IMR-90 (cell line): ENCODE results near the gene CA11. TPM values are rescaled to one million over a fixed set of nuclear protein-coding genes. Genes with fewer than 3 reads are reported as not detected.

ENCODE experiments used
- ATAC-seq: fragments of 200-7000 bp; cut with Tn5 transposase; 2 replicates; pipeline ENCODE4 v1.9.1; 2020; ENCODE audit warnings: low read depth, mild to moderate bottlenecking, moderate library complexity
- BruUV-seq: library from RNA; stranded (reverse); fragments of 400-500 nt; replicated peaks from 2 replicates; lab custom pipeline; 2021; lab: Mats Ljungman, UMichigan
- CTCF ChIA-PET: fragments of 300-600 bp; formaldehyde crosslinking; extraction: SDS; loops from one replicate; lab custom pipeline; 2021; ENCODE audit warnings: antibody characterized with exemption; lab: Yijun Ruan, JAX
- POLR2A ChIA-PET: fragments of 300-600 bp; sonication (Branson Sonifier 250); formaldehyde crosslinking; loops from one replicate; lab custom pipeline; 2022; ENCODE audit warnings: antibody characterized with exemption; ENCODE audit not compliant: unreplicated experiment; lab: Charles Lee
- DNase-seq: peaks from one replicate; pipeline ENCODE4 v3.0.0; 2013
- H2AFZ ChIP-seq: replicated peaks from 2 replicates; pipeline ENCODE3; 2013; ENCODE audit warnings: low read length, mild to moderate bottlenecking; ENCODE audit not compliant: poor library complexity
- H2AK5ac ChIP-seq: 2 replicates; pipeline ENCODE4 v1.6.1; 2013; ENCODE audit warnings: low read depth, low read length, inconsistent platforms
- H2AK9ac ChIP-seq: replicated peaks from 2 replicates; pipeline ENCODE3; 2013; ENCODE audit warnings: mild to moderate bottlenecking, low read depth, low read length, moderate library complexity; ENCODE audit not compliant: poor library complexity
- H2BK120ac ChIP-seq: 2 replicates; pipeline ENCODE4 v1.6.1; 2013; ENCODE audit warnings: low read depth, low read length, inconsistent platforms
- H2BK15ac ChIP-seq: 3 replicates; pipeline ENCODE4 v1.6.1; 2013; ENCODE audit warnings: low read depth, low read length, inconsistent platforms
- H2BK20ac ChIP-seq: 2 replicates; pipeline ENCODE4 v1.6.1; 2013; ENCODE audit warnings: low read depth, mild to moderate bottlenecking, inconsistent platforms, low read length, moderate library complexity
- H2BK5ac ChIP-seq: 2 replicates; pipeline ENCODE4 v1.6.1; 2013; ENCODE audit warnings: mild to moderate bottlenecking, low read depth, low read length, inconsistent platforms; ENCODE audit not compliant: poor library complexity, severe bottlenecking
- H3K14ac ChIP-seq: replicated peaks from 2 replicates; pipeline ENCODE4 v1.6.1; 2013; ENCODE audit warnings: low read depth, low read length, inconsistent platforms
- H3K18ac ChIP-seq: 2 replicates; pipeline ENCODE4 v1.6.1; 2013; ENCODE audit warnings: low read depth, low read length, control low read depth
- H3K23ac ChIP-seq: 2 replicates; pipeline ENCODE4 v1.6.1; 2013; ENCODE audit warnings: low read depth, low read length, inconsistent platforms
- H3K27ac ChIP-seq: 2 replicates; pipeline ENCODE4 v1.5.1; 2013; ENCODE audit warnings: mild to moderate bottlenecking, control low read depth, low read length; ENCODE audit not compliant: insufficient read depth
- H3K27me3 ChIP-seq: 2 replicates; pipeline ENCODE4 v1.6.1; 2013; ENCODE audit warnings: low read length; ENCODE audit not compliant: control insufficient read depth, insufficient read depth
- H3K36me3 ChIP-seq: 2 replicates; pipeline ENCODE4 v1.6.1; 2013; ENCODE audit warnings: low read length, mixed read lengths; ENCODE audit not compliant: control insufficient read depth, insufficient read depth
- H3K4ac ChIP-seq: 2 replicates; pipeline ENCODE4 v1.6.1; 2013; ENCODE audit warnings: low read depth, low read length, inconsistent platforms
- H3K4me1 ChIP-seq: 2 replicates; pipeline ENCODE4 v1.6.1; 2013; ENCODE audit warnings: low read length, mixed read lengths; ENCODE audit not compliant: control insufficient read depth, insufficient read depth
- H3K4me2 ChIP-seq: 2 replicates; pipeline ENCODE4 v1.6.1; 2013; ENCODE audit warnings: low read depth, mild to moderate bottlenecking, control low read depth, low read length, moderate library complexity
- H3K4me3 ChIP-seq: 2 replicates; pipeline ENCODE4 v1.5.1; 2013; ENCODE audit warnings: low read depth, mild to moderate bottlenecking, control low read depth, low read length, moderate library complexity; ENCODE audit not compliant: insufficient read depth
- H3K56ac ChIP-seq: 2 replicates; pipeline ENCODE4 v1.6.1; 2013; ENCODE audit warnings: low read length, inconsistent platforms; ENCODE audit not compliant: insufficient read depth; ENCODE audit errors: extremely low read depth
- H3K79me1 ChIP-seq, 2 experiments: 2 replicates each; pipeline ENCODE4 v1.6.1; 2013; ENCODE audit warnings: low read length in 2 of 2, inconsistent platforms in 1 of 2, low read depth in 1 of 2
- H3K9ac ChIP-seq: 2 replicates; pipeline ENCODE4 v1.6.1; 2013; ENCODE audit warnings: low read depth, low read length, control low read depth
- H3K9me1 ChIP-seq: 2 replicates; pipeline ENCODE4 v1.6.1; 2013; ENCODE audit warnings: low read length, inconsistent platforms; ENCODE audit not compliant: insufficient read depth
- H3K9me3 ChIP-seq: 2 replicates; pipeline ENCODE4 v1.6.1; 2013; ENCODE audit warnings: low read length; ENCODE audit not compliant: control insufficient read depth, insufficient read depth
- H4K20me1 ChIP-seq: 2 replicates; pipeline ENCODE4 v1.6.1; 2013; ENCODE audit warnings: low read length, inconsistent platforms; ENCODE audit not compliant: insufficient read depth
- H4K5ac ChIP-seq: 2 replicates; pipeline ENCODE4 v1.6.1; 2013; ENCODE audit warnings: mild to moderate bottlenecking, low read depth, low read length, control low read depth
- H4K8ac ChIP-seq, 2 experiments: 2 replicates each; pipeline ENCODE4 v1.6.1; 2013; ENCODE audit warnings: low read depth in 2 of 2, low read length in 2 of 2, control low read depth in 1 of 2, inconsistent platforms in 1 of 2
- H4K91ac ChIP-seq: 2 replicates; pipeline ENCODE4 v1.6.1; 2013; ENCODE audit warnings: low read depth, low read length, inconsistent platforms; ENCODE audit not compliant: insufficient read depth
- BHLHE40 ChIP-seq: fragments of 150-350 bp; IDR thresholded peaks from 2 replicates; pipeline ENCODE4 v1.6.1; 2016; ENCODE audit warnings: mild to moderate bottlenecking, low read depth, low read length
- CEBPB ChIP-seq: IDR thresholded peaks from 2 replicates; pipeline ENCODE4 v1.6.1; 2012; ENCODE audit warnings: low read depth, low read length, improper control_type of control experiment
- FOS ChIP-seq: fragments of 150-350 bp; IDR thresholded peaks from 2 replicates; pipeline ENCODE4 v1.6.1; 2016; ENCODE audit warnings: low read depth, low read length
- MXI1 ChIP-seq: IDR thresholded peaks from 2 replicates; pipeline ENCODE4 v1.6.1; 2012; ENCODE audit warnings: low read depth, mild to moderate bottlenecking, low read length, moderate library complexity, borderline replicate concordance
- NFE2L2 ChIP-seq: fragments of 150-350 bp; IDR thresholded peaks from 2 replicates; pipeline ENCODE4 v1.6.1; 2016; ENCODE audit warnings: low read depth, mild to moderate bottlenecking, low read length
- POLR2A ChIP-seq: IDR thresholded peaks from 2 replicates; pipeline ENCODE4 v1.6.1; 2012; ENCODE audit warnings: mild to moderate bottlenecking, low read depth, low read length
- RAD21 ChIP-seq: IDR thresholded peaks from 2 replicates; pipeline ENCODE4 v1.6.1; 2012; ENCODE audit warnings: low read length, improper control_type of control experiment
- RCOR1 ChIP-seq: IDR thresholded peaks from 2 replicates; pipeline ENCODE4 v1.6.1; 2012; ENCODE audit warnings: mild to moderate bottlenecking, low read length, improper control_type of control experiment; ENCODE audit not compliant: insufficient replicate concordance
- RFX5 ChIP-seq: IDR thresholded peaks from 2 replicates; pipeline ENCODE4 v1.8.0; 2012; ENCODE audit warnings: low read depth, mild to moderate bottlenecking, low read length, moderate library complexity
- SMC3 ChIP-seq: fragments of 150-350 bp; IDR thresholded peaks from 2 replicates; pipeline ENCODE4 v1.6.1; 2016; ENCODE audit warnings: low read depth, mild to moderate bottlenecking, antibody characterized with exemption, low read length, moderate library complexity
- WGBS, 2 experiments: methylation state at CpG; one replicate each; pipeline versions ENCODE4 v1.1.5 to v1.1.7; 2013; ENCODE audit warnings: missing lambda C conversion rate in 2 of 2; ENCODE audit not compliant: insufficient read length in 1 of 2; ENCODE audit errors: extremely low coverage in 2 of 2; 5-methylcytosine and 5-hydroxymethylcytosine counted together
- dilution Hi-C: fragments of 300-500 bp; cut with HindIII; formaldehyde crosslinking; loops from one replicate; pipeline ENCODE4 v1.14.3; 2018; ENCODE audit warnings: low sequenced_read_pairs; ENCODE audit not compliant: unreplicated experiment
- in situ Hi-C: fragments of 300-500 bp; cut with MboI; formaldehyde crosslinking; loops from 3 replicates; pipeline ENCODE4 v1.14.3; 2019; ENCODE audit warnings: low sequenced_read_pairs, inconsistent platforms, mixed read lengths
- intact Hi-C: fragments of 100-400 bp; cut with micrococcal nuclease; formaldehyde crosslinking; loops from 2 replicates; pipeline ENCODE4 v1.10.0; 2022
- polyA plus RNA-seq, 3 experiments: library from polyadenylated mRNA; depleted of rRNA; stranded (reverse); fragments of >200 nt; gene quantifications; 2 replicates each; pipeline ENCODE4 v1.2.3, GENCODE V29; 2012; ENCODE audit warnings: low replicate concordance in 1 of 3
- total RNA-seq: library from RNA; depleted of rRNA; stranded (reverse); fragments of >200 nt; gene quantifications from 2 replicates; pipeline ENCODE4 v1.2.3, GENCODE V29; 2012
- TF ChIP-seq, protein P1 (sequence below): fragments of 150-350 bp; IDR thresholded peaks from 2 replicates; pipeline ENCODE4 v1.6.1; 2016; ENCODE audit warnings: low read depth, mild to moderate bottlenecking, low read length, moderate library complexity, borderline replicate concordance
- TF ChIP-seq, protein P2 (sequence below): fragments of 150-350 bp; IDR thresholded peaks from 2 replicates; pipeline ENCODE4 v1.6.1; 2017; ENCODE audit warnings: mild to moderate bottlenecking, antibody characterized with exemption, low read length, low read depth
- TF ChIP-seq, protein P3 (sequence below): conservative IDR thresholded peaks from 2 replicates; pipeline ENCODE4 v1.5.1; 2012; ENCODE audit warnings: mild to moderate bottlenecking, low read depth, low read length, improper control_type of control experiment

Gene CA11
- total and polyA plus RNA-seq, 2 of the 4 experiments (the other 2 are of a cell fraction) = 1.3 to 2.9 TPM

DNA sequence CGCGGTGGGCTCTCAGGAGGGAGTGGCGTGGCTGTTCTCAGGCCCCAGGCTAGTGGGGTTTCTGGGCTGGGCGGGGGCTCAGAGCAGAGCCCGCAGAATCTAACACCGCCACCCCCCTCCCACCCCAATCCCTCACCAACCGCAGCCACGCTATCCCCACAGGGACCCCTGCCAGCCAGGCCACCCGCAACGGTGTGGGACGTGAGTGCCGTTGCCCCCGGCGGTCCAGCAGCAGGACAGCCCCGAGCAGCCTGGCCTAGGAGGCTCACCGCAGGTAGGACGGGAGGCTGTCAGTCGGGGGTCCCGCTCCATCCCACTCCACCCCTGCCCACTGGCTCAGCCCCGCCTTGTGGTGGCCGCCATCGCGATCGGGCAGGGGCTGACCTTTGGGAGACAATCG lies 27.0 kb upstream of the CA11 start, which contains the start of gene NTN5:
Gene NTN5 (minus strand): TSS at position 24 of the 400 bp plus-strand sequence. CDS start 2,031 bp downstream, outside the sequence.
- H3K9me3 ChIP-seq = no peaks in the 10 kb centered on the region
- no peak within 1 kb of the TSS for H2BK5ac ChIP-seq
- no peak within 1 kb of the TSS for H3K14ac ChIP-seq
- no peak within 1 kb of the TSS for H3K23ac ChIP-seq
- no peak within 1 kb of the TSS for H3K4me3 ChIP-seq
- H3K36me3 ChIP-seq = no peaks in the 10 kb centered on the region
- peaks cover 6% of the 10 kb centered on the region; the same call in 1 of the 2 replicates for H3K27me3 ChIP-seq
- ATAC-seq (no peak), DNase-seq (no peak)
- H2AK9ac ChIP-seq = no peak within 1 kb of the TSS
- H4K20me1 ChIP-seq = no peaks in the 10 kb centered on the region
- TF ChIP-seq BHLHE40 = no peak
- TF ChIP-seq MXI1 = no peak
- TF ChIP-seq, protein P1, sequence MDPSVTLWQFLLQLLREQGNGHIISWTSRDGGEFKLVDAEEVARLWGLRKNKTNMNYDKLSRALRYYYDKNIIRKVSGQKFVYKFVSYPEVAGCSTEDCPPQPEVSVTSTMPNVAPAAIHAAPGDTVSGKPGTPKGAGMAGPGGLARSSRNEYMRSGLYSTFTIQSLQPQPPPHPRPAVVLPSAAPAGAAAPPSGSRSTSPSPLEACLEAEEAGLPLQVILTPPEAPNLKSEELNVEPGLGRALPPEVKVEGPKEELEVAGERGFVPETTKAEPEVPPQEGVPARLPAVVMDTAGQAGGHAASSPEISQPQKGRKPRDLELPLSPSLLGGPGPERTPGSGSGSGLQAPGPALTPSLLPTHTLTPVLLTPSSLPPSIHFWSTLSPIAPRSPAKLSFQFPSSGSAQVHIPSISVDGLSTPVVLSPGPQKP = no peak
- TF ChIP-seq, protein P2, sequence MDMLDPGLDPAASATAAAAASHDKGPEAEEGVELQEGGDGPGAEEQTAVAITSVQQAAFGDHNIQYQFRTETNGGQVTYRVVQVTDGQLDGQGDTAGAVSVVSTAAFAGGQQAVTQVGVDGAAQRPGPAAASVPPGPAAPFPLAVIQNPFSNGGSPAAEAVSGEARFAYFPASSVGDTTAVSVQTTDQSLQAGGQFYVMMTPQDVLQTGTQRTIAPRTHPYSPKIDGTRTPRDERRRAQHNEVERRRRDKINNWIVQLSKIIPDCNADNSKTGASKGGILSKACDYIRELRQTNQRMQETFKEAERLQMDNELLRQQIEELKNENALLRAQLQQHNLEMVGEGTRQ = no peak
- TF ChIP-seq FOS = no peak
- no peak for TF ChIP-seq SMC3
- TF ChIP-seq RFX5 = no peak
- TF ChIP-seq RCOR1 = no peak
- TF ChIP-seq NFE2L2 = no peak
- TF ChIP-seq, protein P3, sequence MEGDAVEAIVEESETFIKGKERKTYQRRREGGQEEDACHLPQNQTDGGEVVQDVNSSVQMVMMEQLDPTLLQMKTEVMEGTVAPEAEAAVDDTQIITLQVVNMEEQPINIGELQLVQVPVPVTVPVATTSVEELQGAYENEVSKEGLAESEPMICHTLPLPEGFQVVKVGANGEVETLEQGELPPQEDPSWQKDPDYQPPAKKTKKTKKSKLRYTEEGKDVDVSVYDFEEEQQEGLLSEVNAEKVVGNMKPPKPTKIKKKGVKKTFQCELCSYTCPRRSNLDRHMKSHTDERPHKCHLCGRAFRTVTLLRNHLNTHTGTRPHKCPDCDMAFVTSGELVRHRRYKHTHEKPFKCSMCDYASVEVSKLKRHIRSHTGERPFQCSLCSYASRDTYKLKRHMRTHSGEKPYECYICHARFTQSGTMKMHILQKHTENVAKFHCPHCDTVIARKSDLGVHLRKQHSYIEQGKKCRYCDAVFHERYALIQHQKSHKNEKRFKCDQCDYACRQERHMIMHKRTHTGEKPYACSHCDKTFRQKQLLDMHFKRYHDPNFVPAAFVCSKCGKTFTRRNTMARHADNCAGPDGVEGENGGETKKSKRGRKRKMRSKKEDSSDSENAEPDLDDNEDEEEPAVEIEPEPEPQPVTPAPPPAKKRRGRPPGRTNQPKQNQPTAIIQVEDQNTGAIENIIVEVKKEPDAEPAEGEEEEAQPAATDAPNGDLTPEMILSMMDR = no peak
- TF ChIP-seq CEBPB = no peak
- no peak for TF ChIP-seq RAD21
- no peak for TF ChIP-seq POLR2A
- peak within 1 kb of the TSS; percentile 39 for H2AFZ ChIP-seq
- no peak within 1 kb of the TSS for H3K18ac ChIP-seq
- no peak within 1 kb of the TSS for H4K5ac ChIP-seq
- no TSS peak for BruUV-seq
- H2BK15ac ChIP-seq = no peak within 1 kb of the TSS
- no peaks in the 10 kb centered on the region for H3K9me1 ChIP-seq
- no peak within 1 kb of the TSS for H3K4ac ChIP-seq
- no peaks in the 10 kb centered on the region for H3K4me1 ChIP-seq
- POLR2A ChIA-PET = no interaction called here
- H2BK120ac ChIP-seq = no peak within 1 kb of the TSS
- H4K8ac ChIP-seq = no peak within 1 kb of the TSS
- dilution Hi-C loops = no loop called here
- no peak within 1 kb of the TSS for H2BK20ac ChIP-seq
- in situ Hi-C loops = no loop called here
- H3K79me1 ChIP-seq = no peaks in the 10 kb centered on the region
- no peak within 1 kb of the TSS for H2AK5ac ChIP-seq
- 55% methylated on average over 8 of the region's 25 CpGs; no CpG with 5 or more reads in 1 of the 2 experiments for WGBS, 2 experiments
- H3K4me2 ChIP-seq = no peak within 1 kb of the TSS
- no peak within 1 kb of the TSS for H3K56ac ChIP-seq
- intact Hi-C loops = no loop called here
- no peak within 1 kb of the TSS for H3K9ac ChIP-seq
- H3K27ac ChIP-seq = no peak within 1 kb of the TSS
- CTCF ChIA-PET = no interaction called here
- H4K91ac ChIP-seq = no peak within 1 kb of the TSS
